PC-3 (cell line): Measurements from ENCODE around the gene BUB1. TPM values are rescaled to one million over a fixed set of nuclear protein-coding genes. Genes with fewer than 3 reads are reported as not detected.
"Not testable (repeated sequence)": the region's sequence is repeated elsewhere in the genome, so short reads cannot be mapped to it uniquely, and the experiment has no call there.

Source experiments
- ATAC-seq: fragments of 200-7000 bp; cut with Tn5 transposase; 2 replicates; pipeline ENCODE4 v1.9.1; 2020; ENCODE audit warnings: mild to moderate bottlenecking, moderate library complexity
- BruUV-seq: library from RNA; stranded (reverse); fragments of 400-500 nt; replicated peaks from 2 replicates; lab custom pipeline; 2021; lab: Mats Ljungman, UMichigan
- CTCF ChIA-PET: fragments of 300-600 bp; sonication (Branson Sonifier 250); formaldehyde crosslinking; loops from one replicate; lab custom pipeline; 2022; ENCODE audit warnings: antibody characterized with exemption; lab: Charles Lee
- POLR2A ChIA-PET: fragments of 300-600 bp; sonication (Branson Sonifier 250); formaldehyde crosslinking; loops from one replicate; lab custom pipeline; 2022; ENCODE audit warnings: antibody characterized with exemption; ENCODE audit not compliant: unreplicated experiment; lab: Charles Lee
- DNase-seq: peaks from one replicate; pipeline ENCODE4 v3.0.0-alpha.2; 2015
- H2AFZ ChIP-seq: fragments of 300-600 bp; sonication (generic); 2 replicates; pipeline ENCODE4 v1.6.0; 2016; ENCODE audit warnings: antibody characterized with exemption, low read length
- H3F3A ChIP-seq: fragments of 300-600 bp; sonication (generic); one replicate; pipeline ENCODE4 v1.6.0; 2017; ENCODE audit warnings: antibody characterized with exemption, low read length, control low read depth, mild to moderate bottlenecking; ENCODE audit not compliant: unreplicated experiment
- H3K27ac ChIP-seq: fragments of 300-600 bp; sonication (generic); 2 replicates; pipeline ENCODE4 v1.5.1; 2016; ENCODE audit warnings: mild to moderate bottlenecking, low read length
- H3K27me3 ChIP-seq: fragments of 300-600 bp; sonication (generic); 2 replicates; pipeline ENCODE4 v1.6.1; 2016; ENCODE audit warnings: low read length, mixed read lengths
- H3K36me3 ChIP-seq: fragments of 300-600 bp; sonication (generic); 2 replicates; pipeline ENCODE4 v1.6.1; 2016; ENCODE audit warnings: low read depth, mixed run types, low read length, mixed read lengths
- H3K4me1 ChIP-seq: fragments of 300-600 bp; sonication (generic); 2 replicates; pipeline ENCODE4 v1.5.1; 2016; ENCODE audit warnings: low read length; ENCODE audit not compliant: insufficient read depth
- H3K4me2 ChIP-seq: fragments of 300-600 bp; sonication (generic); 2 replicates; pipeline ENCODE4 v1.6.0; 2016; ENCODE audit warnings: low read length
- H3K4me3 ChIP-seq: fragments of 300-600 bp; sonication (generic); 2 replicates; pipeline ENCODE4 v1.5.1; 2016; ENCODE audit warnings: mild to moderate bottlenecking, low read length, mixed read lengths
- H3K79me2 ChIP-seq: fragments of 300-600 bp; sonication (generic); 2 replicates; pipeline ENCODE4 v1.6.1; 2017; ENCODE audit warnings: low read length, mixed read lengths
- H3K9ac ChIP-seq: fragments of 300-600 bp; sonication (generic); 2 replicates; pipeline ENCODE4 v1.6.0; 2016; ENCODE audit warnings: mild to moderate bottlenecking, low read length
- H3K9me2 ChIP-seq: fragments of 300-600 bp; sonication (generic); replicated peaks from 2 replicates; pipeline ENCODE4 v1.6.1; 2016; ENCODE audit warnings: mixed run types, low read length, mixed read lengths
- H3K9me3 ChIP-seq: fragments of 300-600 bp; sonication (generic); 2 replicates; pipeline ENCODE4 v1.6.1; 2016; ENCODE audit warnings: low read length, mixed read lengths
- H4K20me1 ChIP-seq: fragments of 300-600 bp; sonication (generic); 2 replicates; pipeline ENCODE4 v1.6.1; 2016; ENCODE audit warnings: low read length, mixed read lengths
- EZH2 ChIP-seq: fragments of 300-600 bp; sonication (generic); IDR thresholded peaks from one replicate; pipeline ENCODE4 v1.6.1; 2017; ENCODE audit warnings: antibody characterized with exemption, mild to moderate bottlenecking, low read length; ENCODE audit not compliant: unreplicated experiment
- EZH2phosphoT487 ChIP-seq: fragments of 300-600 bp; sonication (generic); IDR thresholded peaks from 2 replicates; pipeline ENCODE4 v1.6.1; 2018; ENCODE audit warnings: mild to moderate bottlenecking, antibody characterized with exemption, low read length, borderline replicate concordance
- intact Hi-C: fragments of 100-400 bp; cut with micrococcal nuclease; formaldehyde crosslinking; loops from 2 replicates; pipeline ENCODE4 v1.9.0; 2023
- total RNA-seq: library from RNA; depleted of rRNA; stranded (reverse); fragments of >200 nt; gene quantifications from 2 replicates; pipeline ENCODE4 v1.2.3, GENCODE V29; 2014
- TF ChIP-seq, protein P1 (sequence below): fragments of 300-600 bp; sonication (generic); conservative IDR thresholded peaks from 2 replicates; pipeline ENCODE4 v1.5.1; 2017; ENCODE audit warnings: antibody characterized with exemption, low read depth, mild to moderate bottlenecking, low read length

The BUB1 gene
- total RNA-seq, 1 experiment from 2014 or later = 89.8 TPM

GRCh38 chr2:110702514-110703380 lies 24.9 kb upstream of the BUB1 start:
- CTCF ChIA-PET = no interaction called here
- H3K36me3 ChIP-seq = no peaks in the 10 kb centered on the region

GRCh38 chr2:110698253-110698652 lies 20.4 kb upstream of the BUB1 start:
- H3K27me3 ChIP-seq, H3K4me3 ChIP-seq, CTCF ChIA-PET, H3K4me2 ChIP-seq, H3K9me2 ChIP-seq, DNase-seq, H3K4me1 ChIP-seq, H3K9me3 ChIP-seq, BruUV-seq, H3K27ac ChIP-seq, H3K36me3 ChIP-seq, H3K79me2 ChIP-seq, H3K9ac ChIP-seq, H4K20me1 ChIP-seq, POLR2A ChIA-PET, H2AFZ ChIP-seq, intact Hi-C loops, ATAC-seq, H3F3A ChIP-seq: not testable (repeated sequence)

More at GRCh38 chr2:110702514-110703380, 24.9 kb upstream of the BUB1 start:
- POLR2A ChIA-PET = no interaction called here
- Histone ChIP-seq H3K9ac (no peak overlapping the region), H2AFZ (no peak overlapping the region), H3K27me3 (peaks cover 3% of the 10 kb centered on the region; the same call in 1 of the 2 replicates), H3K4me2 (no peak overlapping the region), H3F3A (no peaks in the 10 kb centered on the region), H3K79me2 (no peaks in the 10 kb centered on the region), H3K9me3 (no peaks in the 10 kb centered on the region), H3K4me1 (no peaks in the 10 kb centered on the region), H4K20me1 (no peaks in the 10 kb centered on the region), H3K27ac (no peak overlapping the region), H3K4me3 (no peak overlapping the region), H3K9me2 (no peaks in the 10 kb centered on the region)
- DNase-seq = no peak
- ATAC-seq = no peak
- no peak for TF ChIP-seq EZH2phosphoT487
- TF ChIP-seq, protein P1, sequence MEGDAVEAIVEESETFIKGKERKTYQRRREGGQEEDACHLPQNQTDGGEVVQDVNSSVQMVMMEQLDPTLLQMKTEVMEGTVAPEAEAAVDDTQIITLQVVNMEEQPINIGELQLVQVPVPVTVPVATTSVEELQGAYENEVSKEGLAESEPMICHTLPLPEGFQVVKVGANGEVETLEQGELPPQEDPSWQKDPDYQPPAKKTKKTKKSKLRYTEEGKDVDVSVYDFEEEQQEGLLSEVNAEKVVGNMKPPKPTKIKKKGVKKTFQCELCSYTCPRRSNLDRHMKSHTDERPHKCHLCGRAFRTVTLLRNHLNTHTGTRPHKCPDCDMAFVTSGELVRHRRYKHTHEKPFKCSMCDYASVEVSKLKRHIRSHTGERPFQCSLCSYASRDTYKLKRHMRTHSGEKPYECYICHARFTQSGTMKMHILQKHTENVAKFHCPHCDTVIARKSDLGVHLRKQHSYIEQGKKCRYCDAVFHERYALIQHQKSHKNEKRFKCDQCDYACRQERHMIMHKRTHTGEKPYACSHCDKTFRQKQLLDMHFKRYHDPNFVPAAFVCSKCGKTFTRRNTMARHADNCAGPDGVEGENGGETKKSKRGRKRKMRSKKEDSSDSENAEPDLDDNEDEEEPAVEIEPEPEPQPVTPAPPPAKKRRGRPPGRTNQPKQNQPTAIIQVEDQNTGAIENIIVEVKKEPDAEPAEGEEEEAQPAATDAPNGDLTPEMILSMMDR = no peak
- no peak for TF ChIP-seq EZH2
- no TSS peak for BruUV-seq
- intact Hi-C loops = no loop called here

- H3K9me2 ChIP-seq, H3K27ac ChIP-seq, H3K9ac ChIP-seq, ATAC-seq, BruUV-seq, DNase-seq, H3K79me2 ChIP-seq, POLR2A ChIA-PET, H3K4me1 ChIP-seq, H3K27me3 ChIP-seq, H3K4me2 ChIP-seq, intact Hi-C loops, H3K9me3 ChIP-seq, CTCF ChIA-PET, H3K4me3 ChIP-seq, H4K20me1 ChIP-seq, H2AFZ ChIP-seq, H3K36me3 ChIP-seq, H3F3A ChIP-seq: not testable (repeated sequence)
Measured at GRCh38 chr2:110695146-110695898, 17.5 kb upstream of the BUB1 start.
